ENCODE results near the gene ATP6V0D1.

- peak; percentile 59 to 99 (median 98) for TF ChIP-seq CTCF (IDR thresholded peaks at IDR 0.05)
- TF ChIP-seq POLR2A (IDR thresholded peaks at IDR 0.05): peak in 2 of 3 donors; percentile 51 to 58
These were observed 40.3 kb upstream of the ATP6V0D1 start for GRCh38 chr16:67521095-67521804.
